Activated CD4-positive, alpha-beta T cell treated with anti-CD3 and anti-CD28 coated beads, Interleukin-2, amount 50 U/mL, for 24 hours (primary cell): ENCODE data around the gene VSX2.

Source experiments
- DNase-seq, 2 donors: peaks; one replicate each; pipeline ENCODE4 v3.0.0-alpha.2; 2020; ENCODE audit warnings: low read depth in 1 of 2, low spot score in 1 of 2

Gene VSX2

GRCh38 chr14:74301594-74302151 lies 62.4 kb downstream of the VSX2 start:
- no peak for DNase-seq

DNA sequence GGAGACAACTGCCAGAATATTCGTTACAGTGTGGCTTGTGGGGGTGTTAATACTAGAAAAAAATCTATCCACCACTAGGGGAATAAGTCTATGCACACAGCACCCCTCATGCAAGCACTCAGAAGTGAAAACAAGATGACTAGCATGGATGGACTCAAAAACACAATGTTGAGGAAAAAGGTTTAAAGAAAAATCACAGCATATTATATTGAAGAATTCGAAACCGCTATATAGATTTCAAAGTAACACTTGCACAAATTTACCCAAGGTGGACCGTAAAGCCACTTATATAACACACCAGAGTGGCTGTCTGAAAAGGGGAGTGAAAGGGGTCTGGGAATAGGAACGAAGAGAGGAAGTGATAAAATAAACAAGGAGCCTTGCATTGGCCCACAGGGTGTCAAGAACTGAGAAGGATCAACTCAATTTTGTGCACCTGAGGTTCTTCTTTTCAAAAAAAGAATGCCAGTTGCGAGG lies 62.9 kb downstream of the VSX2 start:
- no peak for DNase-seq

GRCh38 chr14:74302634-74303569 lies 63.7 kb downstream of the VSX2 start, which contains the start of gene ABCD4:
TSS of gene ABCD4 (minus strand) at chr14:74302934. CDS start at chr14:74302912, 22 bp downstream.
- DNase-seq = peak; percentile 69 to 80

GRCh38 chr14:74308695-74309094 lies 69.4 kb downstream of the VSX2 start:
- DNase-seq = no peak

DNA sequence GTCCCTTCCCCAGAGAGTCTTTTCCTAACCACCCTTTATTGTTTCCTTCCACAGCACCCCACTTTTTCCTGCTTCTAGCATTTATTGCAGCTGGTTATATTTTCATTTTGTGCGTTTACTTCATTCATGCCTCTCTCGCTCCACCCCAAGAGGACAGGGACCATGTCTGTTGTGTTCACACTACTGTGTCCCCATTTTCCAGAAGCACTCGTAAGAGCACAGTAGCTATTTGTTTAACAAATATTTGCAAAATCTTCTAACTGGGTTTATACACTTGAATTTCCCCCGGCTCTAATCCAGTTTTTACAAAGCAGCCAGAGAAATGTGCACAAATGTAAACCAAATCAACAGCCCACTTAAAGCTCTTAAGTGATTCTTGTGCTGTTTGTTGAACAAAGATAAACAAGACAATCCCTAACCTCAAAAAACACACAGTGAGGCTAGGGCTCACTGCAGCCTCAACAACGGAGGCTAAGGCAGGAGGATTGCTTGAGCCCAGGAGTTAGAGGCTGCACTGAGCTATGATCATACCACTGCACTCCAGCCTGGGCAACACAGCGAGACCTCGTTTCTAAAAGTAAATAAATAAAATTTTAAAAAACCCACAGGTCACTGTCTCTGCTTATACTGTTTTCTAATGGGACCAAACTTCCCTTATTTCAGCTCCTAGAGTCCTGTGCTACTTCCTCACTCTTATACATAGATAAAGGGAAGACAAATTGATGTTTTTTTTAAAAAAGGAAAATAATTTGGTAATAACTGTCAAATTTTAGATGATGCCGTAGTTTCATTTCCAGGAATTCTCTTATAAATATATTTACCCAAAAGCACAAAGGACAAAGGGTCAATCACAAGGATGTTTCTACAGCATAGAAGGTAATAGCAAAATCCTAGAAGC lies 70.1 kb downstream of the VSX2 start:
- DNase-seq = no peak

DNA sequence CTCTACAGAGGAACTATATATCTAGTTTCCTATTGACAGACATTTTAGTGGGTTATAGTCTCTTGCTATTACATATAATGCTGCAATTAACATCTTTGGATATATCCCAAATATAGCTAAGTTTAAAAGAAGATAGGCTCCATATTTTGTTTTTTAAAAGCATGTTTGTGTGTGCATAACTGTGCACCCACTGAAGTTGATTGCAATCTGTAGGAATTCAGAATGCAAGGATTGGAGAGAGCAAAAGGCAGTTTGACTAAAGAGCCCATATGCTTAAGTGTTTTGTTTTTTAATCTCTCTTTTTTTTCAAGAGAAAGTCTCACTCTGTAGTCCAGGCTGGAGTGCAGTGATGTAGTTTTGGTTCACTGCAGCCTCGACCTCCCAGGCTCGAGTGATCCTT lies 72.9 kb downstream of the VSX2 start:
- DNase-seq = no peak
